GM18907 (cell line): ENCODE data around the gene RXFP1.
"Not testable (repeated sequence)": the region's sequence is repeated elsewhere in the genome, so short reads cannot be mapped to it uniquely, and the experiment has no call there.

ENCODE experiments used
- ATAC-seq: cut with Tn5 transposase; IDR thresholded peaks from one replicate; pipeline ENCODE4 v1.9.1; 2021; ENCODE audit warnings: mild to moderate bottlenecking, moderate library complexity; ENCODE audit not compliant: unreplicated experiment

Gene RXFP1

GRCh38 chr4:158606969-158607368 is 85.3 kb downstream of the RXFP1 start:
- no peak for ATAC-seq

- ATAC-seq = no peak
These were observed 87.4 kb downstream of the RXFP1 start for GRCh38 chr4:158609116-158609515.

GRCh38 chr4:158610790-158611189 is 89.1 kb downstream of the RXFP1 start:
- peak; percentile 95 for ATAC-seq

DNA sequence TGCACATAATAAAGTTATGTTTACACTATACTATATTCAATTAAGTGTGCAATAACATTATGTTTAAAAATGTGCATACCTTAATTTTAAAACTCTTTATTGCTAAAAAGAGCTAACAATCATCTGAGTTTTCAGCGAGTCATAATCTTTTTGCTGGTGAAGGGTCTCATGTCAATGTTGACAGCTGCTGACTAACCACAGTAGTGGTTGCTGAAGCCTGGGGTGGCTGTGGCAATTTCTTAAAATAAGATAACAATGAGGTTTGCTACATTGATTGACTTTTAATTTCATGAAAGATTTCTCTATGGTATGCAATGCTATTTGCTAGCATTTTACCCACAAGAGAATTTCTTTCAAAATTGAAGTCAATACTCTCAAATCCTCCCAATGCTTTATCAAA is 91.4 kb downstream of the RXFP1 start:
- no peak for ATAC-seq

DNA sequence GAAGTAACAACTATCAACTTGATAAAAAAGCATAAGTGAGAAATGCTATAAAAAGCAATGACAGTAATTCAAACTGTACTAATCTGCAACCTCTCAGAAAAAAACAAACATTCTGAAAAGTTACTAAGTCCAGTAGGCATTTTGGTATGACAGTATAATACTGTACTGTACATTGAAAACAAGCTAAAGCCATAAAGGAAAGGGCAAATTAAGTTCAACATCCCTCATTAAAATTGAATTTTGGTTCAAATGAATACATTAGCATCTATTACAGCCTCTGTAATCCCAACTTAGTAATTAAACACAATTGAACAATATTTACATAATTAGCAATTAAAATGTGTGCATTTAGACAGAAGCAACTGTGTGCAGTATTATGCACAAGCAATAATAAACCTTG is 96.3 kb downstream of the RXFP1 start:
- ATAC-seq = no peak

DNA sequence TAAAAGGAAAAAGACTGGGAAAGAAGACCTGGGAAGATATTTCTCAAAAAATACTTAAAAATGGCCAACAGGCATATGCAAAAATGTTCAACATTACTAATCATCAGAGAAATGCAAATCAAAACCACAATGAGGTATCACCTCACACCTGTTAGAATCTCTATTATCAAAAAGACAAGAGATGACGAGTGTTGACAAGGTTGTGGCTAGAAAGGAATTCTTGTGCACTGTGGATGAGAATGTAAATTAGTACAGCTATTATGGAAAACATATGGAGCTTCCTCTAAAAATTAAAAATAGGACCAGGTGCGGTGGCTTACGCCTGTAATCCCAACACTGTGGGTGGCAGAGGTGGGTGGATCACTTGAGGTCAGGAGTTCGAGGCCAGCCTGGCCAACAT is 100.0 kb downstream of the RXFP1 start:
- peak; percentile 44 for ATAC-seq

DNA sequence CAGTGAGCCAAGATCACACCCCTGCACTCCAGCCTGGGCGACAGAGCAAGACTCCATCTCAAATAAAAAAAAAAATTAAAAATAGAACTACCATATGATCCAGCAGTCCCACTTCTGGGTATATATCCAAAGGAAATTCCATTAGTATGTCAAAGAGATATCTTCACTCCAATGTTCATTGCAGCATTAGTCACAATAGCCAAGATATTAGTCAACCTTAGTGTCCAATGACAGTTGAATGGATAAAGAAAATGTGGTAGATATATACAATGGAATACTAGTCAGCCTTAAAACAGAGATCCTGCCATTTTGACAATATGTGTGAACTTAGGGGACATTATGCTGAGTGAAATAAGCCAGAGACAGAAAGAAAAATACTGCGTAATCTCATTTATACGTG is 100.6 kb downstream of the RXFP1 start:
- no peak for ATAC-seq

GRCh38 chr4:158624889-158625478 is 103.3 kb downstream of the RXFP1 start:
- peak; percentile 97 for ATAC-seq

- ATAC-seq = no peak
These were observed 103.9 kb downstream of the RXFP1 start for GRCh38 chr4:158625544-158625943.

DNA sequence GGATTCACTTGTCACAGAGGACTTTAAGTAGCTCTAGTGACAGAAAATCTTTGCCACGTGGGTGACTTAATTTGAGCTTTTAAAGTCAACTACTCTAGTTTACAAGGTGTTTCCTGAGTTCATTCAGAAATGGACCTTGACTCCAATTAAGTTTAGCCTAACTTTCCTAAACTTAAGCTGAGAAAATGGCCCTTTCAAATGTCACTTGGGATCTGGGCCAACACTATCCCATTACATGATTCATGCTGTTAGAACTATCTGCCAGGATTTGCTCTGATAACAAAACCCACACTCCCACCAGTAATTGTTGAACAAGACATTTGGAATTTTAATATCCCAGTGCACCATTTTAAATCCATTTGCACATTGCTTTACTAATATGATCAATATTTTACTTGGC is 109.2 kb downstream of the RXFP1 start:
- ATAC-seq = no peak

- ATAC-seq = no peak
These were observed 114.9 kb downstream of the RXFP1 start for GRCh38 chr4:158636619-158637018.

- no peak for ATAC-seq
These were observed 122.7 kb downstream of the RXFP1 start for GRCh38 chr4:158644356-158644755.

DNA sequence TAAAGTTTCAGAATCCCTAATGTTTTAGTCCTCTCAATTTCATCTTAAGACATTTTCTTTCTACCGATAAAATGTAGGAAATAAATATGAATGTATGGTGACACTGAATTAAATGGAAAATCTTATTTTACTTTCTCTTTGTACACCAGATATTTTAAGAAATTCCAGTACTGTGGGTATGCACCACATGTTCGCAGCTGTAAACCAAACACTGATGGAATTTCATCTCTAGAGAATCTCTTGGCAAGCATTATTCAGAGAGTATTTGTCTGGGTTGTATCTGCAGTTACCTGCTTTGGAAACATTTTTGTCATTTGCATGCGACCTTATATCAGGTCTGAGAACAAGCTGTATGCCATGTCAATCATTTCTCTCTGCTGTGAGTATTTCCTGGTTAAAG is 123.1 kb downstream of the RXFP1 start:
- ATAC-seq = no peak

DNA sequence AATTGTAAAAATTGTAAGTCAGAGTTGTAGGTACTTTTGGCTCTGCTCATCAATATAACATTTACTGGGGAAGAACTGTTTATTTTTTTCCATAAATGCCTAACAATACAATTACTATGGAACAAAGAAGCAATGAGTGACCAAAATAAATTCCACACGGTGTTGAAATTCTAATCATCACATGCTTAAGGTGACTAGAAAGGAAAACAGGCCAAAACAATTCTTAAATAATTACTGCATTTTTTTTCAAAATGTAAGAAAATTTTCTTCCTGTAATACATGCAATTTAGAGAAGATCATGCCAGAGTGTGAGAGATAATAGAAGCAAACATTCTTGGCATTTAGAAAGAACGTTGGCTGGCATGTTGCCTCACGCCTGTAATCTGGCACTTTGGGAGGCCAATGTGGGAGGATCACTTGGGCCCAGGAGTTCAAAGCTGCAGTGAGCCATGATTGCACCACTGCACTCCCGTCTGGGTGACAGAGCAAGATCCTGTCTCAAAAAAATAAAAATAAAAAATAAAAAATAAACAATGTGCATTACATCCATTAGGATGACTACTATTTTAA is 127.5 kb downstream of the RXFP1 start:
- no peak for ATAC-seq

- ATAC-seq = no peak
These were observed 131.2 kb downstream of the RXFP1 start for GRCh38 chr4:158652920-158653319.

DNA sequence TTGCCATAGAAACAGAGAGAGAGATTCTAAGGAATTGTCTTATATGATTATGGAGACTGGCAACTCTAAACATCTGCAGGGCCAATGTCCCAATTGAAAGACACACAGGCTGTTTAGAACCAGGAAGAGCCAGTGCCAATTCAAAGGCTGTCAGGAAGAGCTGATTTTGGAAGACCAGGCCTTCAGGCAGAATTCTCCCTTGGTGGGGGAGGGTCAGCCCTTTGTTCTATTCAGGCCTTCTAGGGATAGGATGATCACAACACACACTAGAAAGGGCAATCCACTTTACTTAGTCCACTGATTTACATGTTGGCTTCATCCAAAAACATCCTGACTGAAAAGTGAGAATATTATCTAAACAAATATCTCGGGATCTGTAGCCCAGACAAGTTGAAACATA is 134.8 kb downstream of the RXFP1 start:
- ATAC-seq = no peak

DNA sequence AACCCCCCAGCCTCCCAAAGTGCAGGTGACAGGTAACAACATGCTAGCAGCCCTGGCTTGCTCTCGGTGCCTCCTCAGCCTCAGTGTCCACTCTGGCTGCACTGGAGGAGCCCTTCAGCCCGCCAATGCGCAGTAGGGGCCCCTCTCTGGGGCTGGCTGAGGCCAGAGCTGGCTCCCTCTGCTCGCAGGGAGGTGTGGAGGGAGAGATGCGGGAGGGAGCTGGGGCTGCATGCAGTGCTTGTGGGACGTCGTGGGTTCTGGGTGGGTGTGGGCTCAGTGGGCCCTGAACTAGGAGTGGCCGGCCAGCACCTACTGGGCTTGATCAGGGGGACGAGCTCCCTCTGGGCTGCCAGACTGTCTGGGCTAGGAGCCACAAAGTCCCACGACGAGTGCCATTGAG is 135.6 kb downstream of the RXFP1 start:
- no peak for ATAC-seq

GRCh38 chr4:158663255-158663654 is 141.6 kb downstream of the RXFP1 start:
- not testable (repeated sequence) for ATAC-seq

DNA sequence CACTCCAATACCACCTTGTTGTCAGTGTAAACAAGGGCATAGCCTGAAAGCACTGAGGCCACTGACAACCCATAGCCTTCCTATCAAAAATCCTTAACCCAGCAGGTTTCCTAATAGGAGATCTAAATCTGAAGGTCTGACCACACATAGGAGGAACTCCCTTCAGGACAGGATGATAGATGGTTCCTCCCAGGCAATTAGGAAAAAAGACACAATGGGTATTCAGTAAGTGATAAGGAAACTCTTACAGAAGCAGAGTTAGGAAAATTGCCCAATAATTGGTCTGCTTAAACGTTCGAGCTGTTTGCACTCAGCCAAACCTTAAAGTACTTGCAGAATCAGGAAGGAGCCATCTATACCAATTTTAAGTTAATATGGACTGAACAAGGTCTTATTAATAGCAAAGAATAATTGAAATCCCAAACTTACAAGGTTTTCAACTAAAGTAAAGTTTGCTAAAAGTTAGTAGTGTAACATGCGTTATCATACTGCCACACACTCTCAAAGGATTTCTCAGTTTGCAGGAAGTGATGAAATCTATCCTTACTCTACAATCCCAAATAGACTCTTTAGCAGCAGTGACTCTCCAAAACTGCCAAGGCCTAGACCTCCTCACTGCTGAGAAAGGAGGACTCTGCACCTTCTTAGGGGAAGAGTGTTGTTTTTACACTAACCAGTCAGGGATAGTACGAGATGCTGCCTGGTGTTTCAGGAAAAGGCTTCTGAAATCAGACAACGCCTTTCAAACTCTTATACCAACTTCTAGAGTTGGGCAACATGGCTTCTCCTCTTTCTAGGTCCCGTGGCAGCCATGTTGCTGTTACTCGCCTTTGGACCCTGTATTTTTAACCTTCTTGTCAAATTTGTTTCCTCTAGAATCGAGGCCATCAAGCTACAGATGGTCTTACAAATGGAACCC is 142.3 kb downstream of the RXFP1 start:
- ATAC-seq = not testable (repeated sequence)

DNA sequence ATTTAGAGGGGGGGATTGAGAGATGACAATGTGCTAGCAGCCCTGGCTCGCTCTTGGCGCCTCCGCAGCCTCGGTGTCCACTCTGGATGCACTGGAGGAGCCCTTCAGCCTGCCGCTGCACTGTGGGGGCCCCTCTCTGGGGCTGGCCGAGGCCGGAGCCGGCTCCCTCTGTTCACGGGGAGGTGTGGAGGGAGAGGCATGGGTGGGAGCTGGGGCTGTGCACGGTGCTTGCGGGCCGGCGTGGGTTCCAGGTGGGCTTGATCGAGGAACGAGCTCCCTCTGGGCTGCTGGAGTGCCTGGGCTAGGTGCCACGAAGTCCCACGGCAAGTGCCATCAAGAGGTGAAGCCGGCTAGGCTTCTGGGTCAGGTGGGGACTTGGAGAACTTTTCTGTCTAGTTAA is 143.1 kb downstream of the RXFP1 start:
- ATAC-seq = no peak

- no peak for ATAC-seq
These were observed 145.2 kb downstream of the RXFP1 start for GRCh38 chr4:158666892-158667291.

- ATAC-seq = no peak
These were observed 146.0 kb downstream of the RXFP1 start for GRCh38 chr4:158667651-158668198.
